Middle frontal gyrus (tissue), 1 donor: ENCODE measurements around the gene MOGAT1.
"Not testable (repeated sequence)": the region's sequence is repeated elsewhere in the genome, so short reads cannot be mapped to it uniquely, and the experiment has no call there.

ENCODE experiments used
- DNase-seq: peaks from one replicate; pipeline ENCODE4 v3.0.0-alpha.2; 2015; ENCODE audit warnings: low spot score; ENCODE audit errors: extremely low spot score

MOGAT1 gene

GRCh38 chr2:222738809-222739208 is 67.4 kb downstream of the MOGAT1 start:
- DNase-seq: no peak

DNA sequence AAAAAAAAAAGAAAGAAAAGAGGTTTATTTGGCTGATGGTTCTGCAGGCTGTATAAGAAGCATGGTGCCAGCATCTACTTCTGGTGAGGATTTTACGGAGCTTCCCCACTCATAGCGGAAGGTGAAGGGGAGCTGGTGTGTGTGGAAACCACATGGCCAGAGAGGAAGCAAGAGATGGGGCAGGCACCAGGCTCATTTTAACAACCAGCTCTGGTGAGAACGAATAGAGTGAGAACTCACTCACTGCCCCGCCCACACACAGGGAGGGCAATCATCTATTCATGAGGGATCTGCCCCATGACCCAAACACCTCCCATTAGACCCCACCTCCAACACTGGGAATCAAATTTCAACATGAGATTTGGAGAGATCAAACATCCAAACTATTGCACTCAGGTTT is 68.5 kb downstream of the MOGAT1 start:
- DNase-seq: no peak

DNA sequence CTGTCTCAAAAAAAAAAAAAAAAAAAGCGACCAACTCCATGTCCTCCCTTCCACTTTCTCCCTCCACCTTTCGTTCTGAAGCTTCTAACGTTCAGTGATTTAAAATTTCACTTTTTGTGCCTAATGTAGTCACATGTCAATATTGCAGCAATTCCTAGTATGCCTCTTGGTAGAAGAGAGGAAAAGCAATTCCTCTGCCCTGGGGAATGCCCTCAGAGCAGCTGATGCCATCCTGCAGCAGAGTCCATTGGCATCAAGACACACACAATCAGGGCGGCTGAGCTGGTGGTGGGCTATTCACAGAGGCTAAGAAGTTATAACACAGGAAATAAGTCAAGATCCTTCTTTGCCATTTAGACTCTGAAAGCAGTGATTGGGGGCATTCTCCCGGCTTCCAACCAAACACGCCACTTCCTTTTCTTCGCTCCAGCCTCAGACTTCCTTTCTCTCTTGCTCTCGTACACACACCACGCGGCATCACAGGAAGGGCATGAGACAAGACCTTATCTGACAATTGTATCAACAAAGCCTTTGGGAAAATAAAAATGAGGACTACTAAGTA is 71.9 kb downstream of the MOGAT1 start:
- no peak for DNase-seq

DNA sequence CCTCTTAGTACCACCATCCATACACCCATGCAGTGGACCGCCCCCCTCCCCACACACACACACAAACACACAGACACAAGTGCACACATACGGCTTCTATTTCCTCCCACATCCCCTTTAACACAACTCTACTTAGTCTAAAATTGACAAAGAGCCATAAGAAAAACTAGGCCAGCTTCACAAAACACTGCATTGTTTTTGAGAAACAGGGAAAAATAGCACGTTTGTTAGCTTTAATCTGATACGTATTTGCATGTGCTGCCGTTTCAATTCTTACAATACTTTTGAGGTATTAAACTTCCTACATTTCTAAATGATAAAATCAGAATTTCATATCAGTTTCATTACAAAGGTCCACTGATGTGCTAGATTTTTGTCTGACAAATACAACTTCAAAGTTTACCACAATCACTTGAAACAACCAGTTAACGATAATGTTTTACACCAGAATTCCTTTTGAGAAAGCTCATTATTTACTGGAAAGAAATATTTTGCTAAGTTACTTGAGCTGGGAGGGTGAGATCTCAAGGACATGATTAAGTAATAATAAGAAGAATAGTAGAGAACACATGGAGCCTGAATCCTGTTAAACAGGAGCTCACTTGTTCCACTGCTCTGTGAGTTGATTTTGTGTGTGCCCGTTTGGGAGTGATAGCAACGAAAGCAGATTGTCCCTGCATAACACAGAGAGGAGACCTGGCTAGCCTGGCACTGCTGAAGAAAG is 74.5 kb downstream of the MOGAT1 start:
- DNase-seq: no peak

GRCh38 chr2:222747526-222748160 is 76.2 kb downstream of the MOGAT1 start:
- DNase-seq: no peak

GRCh38 chr2:222750533-222750932 is 79.1 kb downstream of the MOGAT1 start:
- DNase-seq: no peak

GRCh38 chr2:222751238-222751637 is 79.8 kb downstream of the MOGAT1 start:
- DNase-seq: no peak

- DNase-seq: no peak
Observed at GRCh38 chr2:222751821-222752719, 80.6 kb downstream of the MOGAT1 start.

DNA sequence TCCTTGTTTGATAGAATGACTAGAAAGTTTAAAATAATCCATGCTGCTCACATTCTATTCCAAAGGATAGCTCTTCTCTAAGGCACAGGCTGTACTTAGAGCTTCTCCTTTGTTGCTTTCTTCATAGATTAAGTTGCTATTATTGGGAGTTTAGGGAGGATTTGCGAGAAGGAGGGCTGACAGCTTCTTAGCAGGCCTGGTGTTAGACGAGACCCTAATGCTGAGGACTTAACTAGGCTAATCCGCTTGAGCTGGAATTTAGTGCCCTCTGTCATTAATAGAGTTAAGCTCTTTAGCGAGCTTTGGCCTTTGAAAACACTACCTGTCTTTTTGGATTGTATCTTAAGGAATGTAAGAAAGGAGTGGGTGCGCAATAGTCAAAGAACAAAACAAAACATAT is 81.3 kb downstream of the MOGAT1 start:
- DNase-seq: no peak

DNA sequence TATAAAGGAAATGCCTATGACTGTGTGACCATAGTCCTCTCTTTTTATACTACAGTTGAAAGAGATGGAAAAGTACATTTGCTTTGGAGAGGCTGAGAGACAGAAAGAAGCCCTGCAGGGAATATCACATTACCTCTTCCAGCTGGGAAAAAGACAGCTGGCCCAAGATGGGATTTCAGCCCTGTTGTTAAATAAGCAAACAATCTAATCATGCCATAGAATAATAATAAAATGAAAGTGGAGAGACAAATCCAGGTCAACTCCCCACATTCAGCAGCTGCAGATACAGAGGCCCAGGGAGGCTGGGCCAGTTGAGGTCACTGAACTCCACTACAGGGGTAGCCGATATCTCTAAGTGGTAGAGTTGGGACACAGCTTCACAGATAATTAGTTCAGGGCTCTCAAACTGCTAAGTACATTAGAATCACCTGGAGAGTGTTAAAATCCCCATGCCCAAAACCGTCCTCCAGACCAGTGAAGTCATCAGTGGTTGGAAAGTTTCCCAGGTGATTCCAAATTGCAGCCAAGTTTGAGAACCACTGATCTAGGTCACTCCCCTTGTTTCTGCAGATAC is 81.9 kb downstream of the MOGAT1 start:
- no peak for DNase-seq

DNA sequence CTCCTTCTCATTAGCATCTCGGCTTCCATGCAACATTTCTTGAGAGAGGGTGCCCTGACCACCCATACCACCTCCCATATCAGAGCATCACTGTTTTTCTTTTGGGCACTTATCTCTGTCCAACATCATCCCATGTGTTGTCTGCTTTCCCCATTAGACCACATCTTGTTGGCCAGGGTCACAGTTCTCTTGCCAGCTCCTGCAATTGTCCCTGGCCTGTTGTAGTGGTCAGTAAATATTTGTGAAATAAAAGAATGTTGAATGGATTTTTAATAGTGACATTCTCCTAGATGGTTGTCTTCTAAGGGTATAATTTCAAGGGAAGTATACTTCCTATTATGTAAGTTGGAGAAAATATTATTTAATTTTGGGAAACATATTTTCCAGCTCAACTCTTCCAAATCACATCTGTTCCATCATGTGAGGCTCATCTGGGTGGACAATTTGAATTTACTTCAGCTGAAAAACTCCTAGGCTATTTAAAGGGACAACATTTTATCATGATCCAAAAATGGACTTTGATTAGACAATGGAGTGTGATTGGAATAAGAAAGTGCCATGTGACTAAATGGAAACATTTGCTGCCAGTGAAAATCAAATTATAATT is 83.0 kb downstream of the MOGAT1 start:
- no peak for DNase-seq

DNA sequence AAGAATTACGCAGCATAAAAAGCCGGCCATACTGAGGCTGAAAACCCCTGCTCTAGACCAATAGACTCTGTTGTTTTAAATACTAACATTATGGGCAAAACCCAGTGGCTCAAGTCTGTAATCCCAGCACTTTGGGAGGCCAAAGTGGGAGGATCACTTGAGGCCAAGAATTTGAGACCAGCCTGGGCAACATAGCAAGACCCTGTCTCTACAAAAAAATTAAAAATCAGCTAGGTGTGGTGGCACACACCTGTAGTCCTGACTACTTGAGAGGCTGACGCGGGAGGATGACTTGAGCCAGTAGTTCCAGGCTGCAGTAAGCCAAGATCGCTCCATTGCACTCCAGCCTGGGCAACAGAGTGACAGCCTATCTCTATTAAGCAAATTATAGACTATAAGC is 84.1 kb downstream of the MOGAT1 start:
- not testable (repeated sequence) for DNase-seq

- DNase-seq: no peak
Observed at GRCh38 chr2:222756362-222756831, 84.9 kb downstream of the MOGAT1 start.

DNA sequence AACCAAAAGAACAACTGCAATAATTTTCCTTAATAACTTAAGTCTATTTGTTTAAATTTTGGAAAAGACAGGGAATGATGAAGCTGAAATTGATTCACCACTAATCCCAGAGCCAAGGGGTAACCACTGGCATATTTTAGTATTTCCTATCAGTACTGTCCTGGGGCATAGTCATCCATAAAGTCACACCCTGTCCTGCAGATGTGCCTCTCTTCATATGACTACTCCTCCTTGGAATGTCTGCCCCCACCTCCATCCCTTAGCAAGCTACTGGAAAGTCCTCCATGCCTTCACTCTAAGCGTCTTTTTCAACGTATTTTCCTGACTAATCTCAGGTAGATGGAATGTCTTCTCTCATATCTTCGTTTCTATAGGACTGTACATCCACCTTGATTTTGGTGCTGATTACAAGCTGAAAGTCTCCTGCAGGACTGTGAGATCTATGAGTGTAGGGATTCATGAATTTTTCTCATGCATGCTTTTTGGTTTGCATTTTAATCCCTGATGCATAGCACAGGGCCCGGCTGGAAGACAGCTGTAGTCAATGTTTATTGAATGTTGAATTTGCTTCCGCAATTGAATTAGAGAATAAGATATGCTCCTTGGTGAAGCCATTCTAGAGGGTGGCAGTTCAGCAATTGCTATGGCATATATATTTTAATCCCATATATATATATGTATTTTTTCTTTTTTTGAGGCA is 85.6 kb downstream of the MOGAT1 start:
- DNase-seq: no peak
